Measurements from ENCODE around the gene WSB2. TPM values are rescaled to one million over a fixed set of nuclear protein-coding genes. Genes with fewer than 3 reads are reported as not detected.
A peak's percentile ranks its signal among the peaks of the same experiment; 100 is the strongest.

The WSB2 gene
- total and polyA plus RNA-seq, 12 donors = 50.0 to 201 (median 106) TPM

DNA sequence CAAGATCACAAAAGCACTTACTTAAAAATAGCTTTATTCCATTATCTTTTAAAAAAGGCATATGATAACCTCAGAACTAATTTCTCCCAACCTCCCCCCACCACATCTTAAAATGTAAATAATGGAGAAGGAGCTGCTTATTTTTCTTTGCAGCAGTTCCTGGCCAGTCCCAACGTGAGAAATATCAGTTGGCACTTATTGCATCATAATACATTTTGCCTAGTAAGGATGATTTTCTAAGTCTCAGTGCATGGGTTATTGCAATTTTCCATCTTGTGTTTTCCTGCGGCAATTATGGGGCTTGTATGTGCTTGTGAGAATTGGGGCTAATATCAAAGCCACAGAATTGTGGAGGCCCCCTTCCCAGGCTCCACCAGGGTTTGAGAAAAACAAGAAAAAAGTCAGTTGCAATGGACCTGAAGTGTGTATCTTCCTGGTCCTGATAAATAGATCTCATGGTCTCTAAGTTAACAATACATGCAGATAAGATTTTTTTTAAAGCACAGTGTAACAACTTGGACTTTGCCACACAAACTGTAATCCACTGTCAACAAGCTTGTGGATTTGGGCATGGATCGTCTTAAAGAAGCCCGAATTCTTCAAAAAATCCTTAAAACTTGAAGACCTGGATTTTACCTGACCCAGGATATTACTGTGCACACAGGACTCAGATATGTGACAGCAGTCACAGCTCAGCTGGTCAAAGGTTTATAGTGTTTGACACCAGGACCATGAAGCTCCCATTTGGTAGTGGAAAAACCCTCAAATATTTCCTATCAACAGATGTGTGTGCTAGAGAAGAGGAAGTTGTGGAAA is 2.8 kb upstream of the WSB2 start:
- DNase-seq = no peak
- H3K4me3 ChIP-seq = no peak overlapping the region
- intact Hi-C loops (cut with DNase I) = no loop called here
- TF ChIP-seq POLR2A (IDR thresholded peaks at IDR 0.05) = no peak
- TF ChIP-seq, protein P1, sequence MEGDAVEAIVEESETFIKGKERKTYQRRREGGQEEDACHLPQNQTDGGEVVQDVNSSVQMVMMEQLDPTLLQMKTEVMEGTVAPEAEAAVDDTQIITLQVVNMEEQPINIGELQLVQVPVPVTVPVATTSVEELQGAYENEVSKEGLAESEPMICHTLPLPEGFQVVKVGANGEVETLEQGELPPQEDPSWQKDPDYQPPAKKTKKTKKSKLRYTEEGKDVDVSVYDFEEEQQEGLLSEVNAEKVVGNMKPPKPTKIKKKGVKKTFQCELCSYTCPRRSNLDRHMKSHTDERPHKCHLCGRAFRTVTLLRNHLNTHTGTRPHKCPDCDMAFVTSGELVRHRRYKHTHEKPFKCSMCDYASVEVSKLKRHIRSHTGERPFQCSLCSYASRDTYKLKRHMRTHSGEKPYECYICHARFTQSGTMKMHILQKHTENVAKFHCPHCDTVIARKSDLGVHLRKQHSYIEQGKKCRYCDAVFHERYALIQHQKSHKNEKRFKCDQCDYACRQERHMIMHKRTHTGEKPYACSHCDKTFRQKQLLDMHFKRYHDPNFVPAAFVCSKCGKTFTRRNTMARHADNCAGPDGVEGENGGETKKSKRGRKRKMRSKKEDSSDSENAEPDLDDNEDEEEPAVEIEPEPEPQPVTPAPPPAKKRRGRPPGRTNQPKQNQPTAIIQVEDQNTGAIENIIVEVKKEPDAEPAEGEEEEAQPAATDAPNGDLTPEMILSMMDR (IDR thresholded peaks at IDR 0.05) = no peak
- 73 to 78% (median 73%) methylated on average over 4 of the region's 4 CpGs for WGBS, 4 donors
- peak overlapping the region in 4 of 5 donors; percentile 5 to 97 (median 56) for H3K27ac ChIP-seq
- no peaks in the 10 kb centered on the region for H3K27me3 ChIP-seq
- H3K9me3 ChIP-seq (replicated peaks in 1 of 3) = no peaks in the 10 kb centered on the region
- H3K36me3 ChIP-seq (replicated peaks in 1 of 2) = no peaks in the 10 kb centered on the region
- peaks cover 14 to 36% of the 10 kb centered on the region in 2 donors for H3K4me1 ChIP-seq (replicated peaks in 1 of 2)

DNA sequence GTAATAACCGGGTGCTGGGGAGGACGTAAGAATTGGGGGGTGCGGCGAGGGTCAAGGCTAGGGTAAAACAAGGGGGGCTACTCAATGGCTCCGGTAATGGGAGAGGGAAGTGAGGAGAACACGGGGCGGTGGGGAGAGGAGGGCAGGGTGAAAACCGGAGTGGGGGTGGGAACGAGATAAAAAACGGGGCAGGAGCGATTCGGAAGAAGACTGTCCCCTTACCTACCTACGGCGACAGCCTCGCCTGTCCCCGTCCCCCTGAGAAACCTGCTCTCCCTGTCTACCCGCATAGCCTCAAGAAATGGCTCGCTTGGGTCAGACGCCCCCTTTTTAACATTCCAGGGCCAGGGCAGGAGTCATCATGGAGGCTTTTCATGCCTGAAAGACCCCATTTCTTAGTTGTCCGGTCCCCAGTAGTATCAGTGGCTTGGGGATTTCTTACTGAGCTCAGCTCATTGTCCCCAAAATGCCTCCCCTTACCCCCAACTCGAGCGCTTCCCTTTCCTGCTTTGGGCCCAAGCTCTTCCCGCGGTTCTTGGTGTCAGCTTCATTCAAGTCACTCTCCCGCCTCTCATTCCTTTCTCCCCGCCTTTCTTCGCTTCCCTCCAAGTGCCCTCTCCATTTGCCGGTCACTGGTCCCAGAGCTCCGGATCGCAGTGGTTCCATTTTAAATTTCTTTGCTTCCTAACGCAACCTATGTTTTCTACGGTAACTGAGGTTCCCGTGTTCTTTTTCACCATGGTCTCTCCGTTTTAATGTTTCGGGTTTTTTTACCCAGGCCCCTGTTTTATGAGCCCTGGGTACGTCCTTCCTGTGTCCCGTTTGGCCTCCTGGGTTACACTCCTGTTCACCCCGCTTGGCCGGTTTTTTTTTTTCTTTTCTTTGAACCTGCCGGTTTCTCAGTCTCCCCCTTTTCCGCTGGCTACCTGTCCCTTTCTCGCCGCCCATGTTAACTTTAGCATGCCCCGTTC is 1.2 kb upstream of the WSB2 start:
- Histone ChIP-seq H3K4me1 (replicated peaks in 1 of 2) (peaks cover 14 to 37% of the 10 kb centered on the region in 2 donors), H3K9me3 (replicated peaks in 1 of 3) (no peaks in the 10 kb centered on the region), H3K4me3 (peak overlapping the region; percentile 71 to 84 (median 83)), H3K27ac (peak overlapping the region; percentile 93 to 100 (median 97)), H3K27me3 (no peaks in the 10 kb centered on the region), H3K36me3 (replicated peaks in 1 of 2) (no peaks in the 10 kb centered on the region)
- peak; percentile 54 to 78 (median 65) for DNase-seq
- intact Hi-C loops (cut with DNase I) = no loop called here
- TF ChIP-seq, protein P1 (IDR thresholded peaks at IDR 0.05) = no peak
- peak in 1 of 2 donors; percentile 69 for TF ChIP-seq POLR2A (IDR thresholded peaks at IDR 0.05)
- WGBS, 4 donors = 1 to 2% (median 2%) methylated on average over 44 of the region's 44 CpGs

DNA sequence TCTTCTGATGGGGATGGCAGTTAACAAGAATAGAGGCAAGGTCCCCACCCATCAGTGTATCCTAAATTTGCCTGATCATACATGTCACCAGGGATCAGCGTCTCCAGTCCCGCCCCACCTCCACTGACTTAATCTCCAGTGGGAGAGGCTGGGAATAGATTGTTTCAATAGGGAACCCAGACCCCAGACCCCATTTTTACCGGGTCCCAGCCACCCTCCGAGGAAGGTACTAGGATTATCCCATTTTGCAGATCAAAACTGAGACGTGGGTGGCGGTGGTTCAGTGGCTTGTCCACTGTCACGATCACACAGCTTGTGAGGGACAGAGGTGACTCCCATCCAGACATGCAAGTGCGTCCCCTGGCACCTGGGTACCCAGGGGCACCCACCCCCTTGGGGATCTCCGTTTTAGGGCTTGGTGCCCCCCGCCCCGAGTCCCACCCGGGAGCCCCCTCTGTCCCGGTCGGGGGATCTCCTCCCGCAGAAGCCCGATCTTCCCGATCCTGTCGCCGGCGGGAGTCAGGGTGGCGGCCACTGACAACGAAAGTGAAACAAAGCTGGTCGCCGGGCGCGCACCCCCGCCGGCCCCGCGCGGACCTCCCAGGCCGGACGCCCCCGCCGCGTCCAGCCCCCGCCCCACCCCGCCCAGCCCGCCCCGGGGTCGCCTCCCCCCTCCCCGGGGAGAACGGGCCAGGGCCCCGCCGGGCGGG is 523 bp downstream of the WSB2 start:
- peak; percentile 38 to 74 (median 63) for DNase-seq
- Histone ChIP-seq H3K27me3 (no peaks in the 10 kb centered on the region), H3K9me3 (replicated peaks in 1 of 3) (no peaks in the 10 kb centered on the region), H3K36me3 (replicated peaks in 1 of 2) (no peaks in the 10 kb centered on the region), H3K4me3 (peak overlapping the region in 3 of 4 donors; percentile 55 to 84 (median 60)), H3K4me1 (replicated peaks in 1 of 2) (peaks cover 14 to 48% of the 10 kb centered on the region in 2 donors), H3K27ac (peak overlapping the region; percentile 59 to 100 (median 97))
- intact Hi-C loops (cut with DNase I) = no loop called here
- TF ChIP-seq POLR2A (IDR thresholded peaks at IDR 0.05) = no peak
- TF ChIP-seq, protein P1 (IDR thresholded peaks at IDR 0.05) = no peak
- 1 to 11% (median 3%) methylated on average over 3 to 43 of the region's 46 CpGs for WGBS, 4 donors
